ENCODE measurements around the gene COA3. TPM values are rescaled to one million over a fixed set of nuclear protein-coding genes. Genes with fewer than 3 reads are reported as not detected.

The COA3 gene
- total RNA-seq, 1 donor from 2014 or later, result 95.0 TPM

DNA sequence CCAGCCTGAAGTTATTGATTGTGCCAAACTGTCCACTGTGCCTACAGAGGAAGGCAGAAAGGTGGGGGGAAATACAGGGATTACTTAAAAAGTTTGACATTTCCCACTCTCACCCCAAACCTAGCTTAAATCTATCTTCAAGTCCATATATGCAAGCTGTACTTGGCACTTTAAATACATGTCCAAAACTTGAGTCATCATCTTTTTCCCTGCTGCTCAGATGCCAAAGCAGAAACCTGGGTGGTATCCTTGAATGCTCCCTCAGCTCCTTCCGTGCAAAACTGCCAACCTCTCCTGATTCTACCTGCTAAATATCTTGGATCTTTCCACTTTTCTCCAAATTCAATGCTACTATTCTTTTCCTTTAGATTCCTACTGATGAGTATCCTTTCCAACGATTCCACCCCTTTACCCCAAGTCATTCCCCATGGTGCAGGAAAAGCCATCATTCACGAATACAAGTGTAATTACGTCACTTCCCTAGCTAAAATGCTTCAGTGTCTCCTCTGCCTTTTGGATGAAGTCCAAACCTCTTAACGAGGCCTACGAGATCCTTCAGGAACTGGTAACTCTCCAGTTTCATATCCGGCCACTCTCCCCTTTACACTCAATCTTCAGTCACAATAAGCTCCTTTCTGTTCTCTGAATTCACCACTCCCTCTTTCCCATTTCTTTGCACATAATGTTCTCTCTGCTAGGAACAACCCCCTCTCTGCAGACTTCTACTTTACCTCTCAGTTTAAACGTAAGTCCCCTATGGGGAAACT is 16.3 kb upstream of the COA3 start:
- H3K4me3 ChIP-seq (ENCODE audit: low read depth, low read length), result no peak overlapping the region
- TF ChIP-seq, protein P1, sequence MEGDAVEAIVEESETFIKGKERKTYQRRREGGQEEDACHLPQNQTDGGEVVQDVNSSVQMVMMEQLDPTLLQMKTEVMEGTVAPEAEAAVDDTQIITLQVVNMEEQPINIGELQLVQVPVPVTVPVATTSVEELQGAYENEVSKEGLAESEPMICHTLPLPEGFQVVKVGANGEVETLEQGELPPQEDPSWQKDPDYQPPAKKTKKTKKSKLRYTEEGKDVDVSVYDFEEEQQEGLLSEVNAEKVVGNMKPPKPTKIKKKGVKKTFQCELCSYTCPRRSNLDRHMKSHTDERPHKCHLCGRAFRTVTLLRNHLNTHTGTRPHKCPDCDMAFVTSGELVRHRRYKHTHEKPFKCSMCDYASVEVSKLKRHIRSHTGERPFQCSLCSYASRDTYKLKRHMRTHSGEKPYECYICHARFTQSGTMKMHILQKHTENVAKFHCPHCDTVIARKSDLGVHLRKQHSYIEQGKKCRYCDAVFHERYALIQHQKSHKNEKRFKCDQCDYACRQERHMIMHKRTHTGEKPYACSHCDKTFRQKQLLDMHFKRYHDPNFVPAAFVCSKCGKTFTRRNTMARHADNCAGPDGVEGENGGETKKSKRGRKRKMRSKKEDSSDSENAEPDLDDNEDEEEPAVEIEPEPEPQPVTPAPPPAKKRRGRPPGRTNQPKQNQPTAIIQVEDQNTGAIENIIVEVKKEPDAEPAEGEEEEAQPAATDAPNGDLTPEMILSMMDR (conservative IDR thresholded peaks at IDR 0.05; ENCODE audit: low read depth, low read length), result no peak
- no peak for DNase-seq (ENCODE audit: low read depth)

DNA sequence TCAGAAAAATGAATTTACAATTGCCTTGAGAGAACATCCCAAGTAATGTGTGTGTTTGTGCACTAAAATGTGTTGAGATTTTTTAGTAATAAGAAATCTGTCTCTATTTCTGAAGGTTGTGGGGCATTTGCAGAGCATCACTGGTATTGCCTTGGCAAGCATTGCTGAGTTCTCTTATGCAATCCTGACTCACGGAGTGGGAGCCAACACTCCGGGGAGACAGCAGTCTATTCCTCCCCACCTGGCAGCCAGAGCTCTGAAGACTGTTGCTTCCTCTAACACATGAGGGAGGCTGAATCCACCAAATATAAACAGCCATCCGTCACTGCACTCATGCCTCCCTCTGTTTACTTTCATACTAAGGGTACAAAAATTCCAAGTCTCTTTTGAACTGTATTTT is 10.7 kb upstream of the COA3 start:
- DNase-seq (ENCODE audit: low read depth), result no peak
- TF ChIP-seq, protein P1 (conservative IDR thresholded peaks at IDR 0.05; ENCODE audit: low read depth, low read length), result no peak

DNA sequence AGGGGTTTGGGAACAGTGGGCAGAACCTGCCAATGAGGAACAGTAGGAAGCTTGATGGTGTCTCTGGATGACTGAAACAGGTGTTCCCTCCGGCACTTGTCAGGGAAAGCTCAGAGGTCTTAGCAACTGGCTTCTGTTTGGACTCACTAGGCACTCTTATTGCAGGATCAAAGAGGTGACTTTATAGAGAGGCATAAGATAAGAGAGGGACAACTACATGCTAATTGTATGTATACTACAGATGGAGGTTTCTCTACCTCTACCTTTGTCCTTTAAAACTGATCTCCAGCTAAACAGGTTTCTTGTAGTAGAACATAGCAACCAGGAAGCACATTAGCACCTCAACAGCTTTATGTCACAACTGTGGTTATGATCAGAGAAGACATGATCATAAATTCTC is 7.7 kb upstream of the COA3 start:
- no peak overlapping the region for H3K4me3 ChIP-seq (ENCODE audit: low read depth, low read length)
- TF ChIP-seq, protein P1 (conservative IDR thresholded peaks at IDR 0.05; ENCODE audit: low read depth, low read length), result no peak
- DNase-seq (ENCODE audit: low read depth), result no peak

More for the DNA sequence above, 10.7 kb upstream of the COA3 start:
- no peak overlapping the region for H3K4me3 ChIP-seq (ENCODE audit: low read depth, low read length)

DNA sequence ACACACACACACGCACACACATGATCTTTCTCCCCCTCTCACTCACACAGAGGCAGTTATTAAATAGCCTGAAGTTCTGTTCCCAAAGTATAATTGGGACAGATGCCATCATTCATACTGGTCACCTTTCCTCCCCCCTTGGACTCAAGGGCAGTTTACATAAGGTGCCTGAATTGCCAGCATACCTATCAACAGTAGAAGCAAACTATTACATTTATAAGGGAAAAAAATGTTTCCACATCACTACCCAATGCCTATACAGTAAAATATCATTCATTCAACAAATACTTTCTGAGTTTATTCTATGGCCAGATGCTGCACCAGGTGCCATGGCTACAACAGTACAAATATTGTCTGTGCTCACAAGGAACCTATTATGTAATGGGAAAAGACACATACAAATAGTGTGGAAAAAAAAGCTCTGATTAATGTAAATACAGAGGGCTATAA is 6.4 kb upstream of the COA3 start:
- DNase-seq (ENCODE audit: low read depth), result no peak
- TF ChIP-seq, protein P1 (conservative IDR thresholded peaks at IDR 0.05; ENCODE audit: low read depth, low read length), result no peak
- no peak overlapping the region for H3K4me3 ChIP-seq (ENCODE audit: low read depth, low read length)

DNA sequence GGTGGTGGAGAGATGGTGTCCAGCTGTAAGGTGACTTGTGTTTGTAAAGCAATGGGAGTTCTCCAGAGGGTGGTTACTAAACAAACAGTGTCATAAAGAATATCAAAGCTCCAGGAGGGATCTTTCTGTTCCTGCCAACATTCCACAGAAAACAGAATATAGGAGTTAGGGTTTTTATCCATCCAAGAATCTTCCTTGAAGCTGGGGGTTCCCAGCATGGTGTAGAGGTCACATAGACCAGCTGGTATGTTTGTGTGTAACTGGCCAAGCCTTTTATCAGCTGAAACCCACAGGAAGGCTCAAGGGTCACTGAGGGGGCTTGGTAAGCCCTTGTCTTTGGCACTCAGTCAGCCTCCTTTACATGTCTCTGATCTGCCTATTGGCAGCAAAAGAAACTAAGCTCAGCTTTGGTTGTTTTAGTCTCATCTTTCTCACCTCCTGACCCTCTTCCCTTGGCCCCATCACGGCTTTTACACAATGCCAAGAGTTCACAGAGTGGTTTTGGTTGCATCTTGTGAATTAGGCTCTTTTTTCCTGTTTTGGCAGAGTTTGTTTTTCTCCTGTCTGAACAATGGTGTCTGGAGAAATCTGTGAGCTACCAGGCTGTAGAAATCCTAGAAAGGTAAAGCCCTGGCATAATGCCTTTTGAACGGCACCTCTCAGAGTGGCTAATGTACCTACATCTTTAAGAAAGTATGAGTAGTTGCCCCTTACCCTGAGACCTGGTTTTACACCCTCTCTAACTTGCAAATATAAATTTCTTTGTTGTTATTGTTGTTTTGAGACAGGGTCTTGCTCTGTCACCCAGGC is 4.8 kb upstream of the COA3 start:
- no peak for DNase-seq (ENCODE audit: low read depth)
- TF ChIP-seq, protein P1 (conservative IDR thresholded peaks at IDR 0.05; ENCODE audit: low read depth, low read length), result no peak

DNA sequence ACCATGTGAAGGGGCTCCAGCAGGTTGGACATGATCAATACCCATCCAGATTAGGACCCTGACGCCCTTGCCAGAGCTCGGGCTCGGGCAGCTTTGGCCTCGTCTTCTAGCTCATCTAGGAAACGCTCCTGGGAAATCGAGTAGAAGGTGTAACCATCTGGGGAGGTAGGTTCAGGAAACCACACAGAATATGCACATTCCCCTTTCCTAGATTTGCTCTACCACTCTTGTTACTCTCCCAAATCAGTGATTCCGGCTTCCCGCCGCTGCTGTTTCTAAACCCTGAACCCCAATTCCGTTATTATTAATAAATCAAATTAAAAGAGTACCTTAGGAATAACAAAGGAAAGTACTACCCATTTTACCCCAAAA is 507 bp downstream of the COA3 start:
- H3K4me3 ChIP-seq (ENCODE audit: low read depth, low read length), result peak overlapping the region; percentile 96
- DNase-seq (ENCODE audit: low read depth), result no peak
- TF ChIP-seq, protein P1 (conservative IDR thresholded peaks at IDR 0.05; ENCODE audit: low read depth, low read length), result no peak

More for the DNA sequence above, 4.8 kb upstream of the COA3 start:
- H3K4me3 ChIP-seq (ENCODE audit: low read depth, low read length), result no peak overlapping the region

Measured in epithelial cell of proximal tubule (primary cell).